K562 (cell line): ENCODE data around the gene NEU3. TPM values are rescaled to one million over a fixed set of nuclear protein-coding genes. Genes with fewer than 3 reads are reported as not detected.

ENCODE experiments used
- ARHGAP35 ChIP-seq: fragments of 450-650 bp; IDR thresholded peaks from 2 replicates; pipeline ENCODE4 v1.6.1; 2018; ENCODE audit not compliant: partially characterized antibody
- CHD2 ChIP-seq: IDR thresholded peaks from 2 replicates; pipeline ENCODE4 v1.6.1; 2011; ENCODE audit warnings: low read depth, low read length
- EP400 ChIP-seq: fragments of 450-650 bp; IDR thresholded peaks from 2 replicates; pipeline ENCODE4 v1.6.1; 2017; ENCODE audit warnings: antibody characterized with exemption, mild to moderate bottlenecking, moderate library complexity
- MXI1 ChIP-seq: IDR thresholded peaks from 2 replicates; pipeline ENCODE4 v1.6.1; 2011; ENCODE audit warnings: low read depth, mild to moderate bottlenecking, improper control_type of control experiment, low read length
- MYNN ChIP-seq, 2 experiments: sonication (generic); formaldehyde crosslinking in 1 of 2; IDR thresholded peaks; 2 replicates each; pipeline versions ENCODE4 v1.5.0 to v1.6.1; 2016 to 2020; ENCODE audit warnings: antibody characterized with exemption in 1 of 2, missing genetic modification reagents in 1 of 2
- REST ChIP-seq, 2 experiments: fragments of 450-650 bp; formaldehyde crosslinking in 1 of 2; IDR thresholded peaks; 2 replicates each; pipeline versions ENCODE4 v1.4.0 to v1.6.1; 2014 to 2020; ENCODE audit warnings: mild to moderate bottlenecking in 2 of 2, borderline replicate concordance in 1 of 2, low read depth in 1 of 2
- SMAD1 ChIP-seq: fragments of 150-350 bp; IDR thresholded peaks from 2 replicates; pipeline ENCODE4 v1.6.1; 2014; ENCODE audit warnings: low read length, low read depth; ENCODE audit not compliant: partially characterized antibody
- TBP ChIP-seq: optimal IDR thresholded peaks from 2 replicates; pipeline ENCODE3; 2011; ENCODE audit warnings: low read depth, low read length, improper control_type of control experiment
- THAP12 ChIP-seq: fragments of 250-450 bp; sonication (Bioruptor Pico); IDR thresholded peaks from 2 replicates; pipeline ENCODE4 v1.9.0; 2021; ENCODE audit warnings: mild to moderate bottlenecking, inconsistent platforms
- ZBTB11 ChIP-seq, 3 experiments: fragments of 200-800 bp in 1 of 3; fragments of 250-450 bp in 1 of 3; fragments of 450-650 bp in 1 of 3; sonication (Bioruptor Pico) in 1 of 3; sonication (Bioruptor generic) in 1 of 3; formaldehyde crosslinking in 1 of 3; IDR thresholded peaks; 2 replicates each; pipeline versions ENCODE4 v1.6.1 to v1.8.0; 2016 to 2022; ENCODE audit warnings: mild to moderate bottlenecking in 2 of 3, missing genetic modification characterization in 2 of 3, missing compliant biosample characterization in 1 of 3, moderate library complexity in 1 of 3
- ZNF431 ChIP-seq: sonication (generic); formaldehyde crosslinking; IDR thresholded peaks from 2 replicates; pipeline ENCODE4 v1.8.0; 2022; ENCODE audit warnings: mild to moderate bottlenecking, missing genetic modification reagents
- ZNF79 ChIP-seq: fragments of 250-450 bp; sonication (Bioruptor Pico); IDR thresholded peaks from 2 replicates; pipeline ENCODE4 v1.4.0; 2020; ENCODE audit warnings: low read depth, mild to moderate bottlenecking, moderate library complexity
- polyA plus RNA-seq, 8 experiments: library from polyadenylated mRNA; depleted of rRNA in 4 of 8; stranded (reverse) in 5 of 8; unstranded in 3 of 8; fragments of >200 nt; fragmentation: Nextera tagmentation in 2 of 8; fragmentation: Illumina TruSeq in 1 of 8; extraction: Ambion mirVana in 2 of 8; extraction: Trizol in 1 of 8; gene quantifications; 2 replicates each; pipeline versions ENCODE4 v1.2.1 to v1.2.3, GENCODE V29; 2011 to 2014; ENCODE audit warnings: inconsistent platforms in 1 of 8, missing spikeins in 1 of 8
- total RNA-seq, 7 experiments: library from RNA; depleted of rRNA in 6 of 7; stranded (reverse); fragments of >200 nt in 6 of 7; fragmentation: Illumina TruSeq in 2 of 7; extraction: Trizol in 2 of 7; gene quantifications; 2 replicates each; pipeline versions ENCODE4 v1.2.1 to v1.2.3, GENCODE V29; 2011 to 2021; ENCODE audit warnings: low replicate concordance in 1 of 7

Gene NEU3
- total and polyA plus RNA-seq, 9 of the 15 experiments (the other 6 are each of a cell fraction or from before 2014, with no cell fraction given), result 6.2 to 41.3 (median 31.1) TPM

GRCh38 chr11:75031771-75032549 is 43.2 kb downstream of the NEU3 start (continued):
- TF ChIP-seq ZNF431 (CRISPR knock-in tag) (peak; percentile 56; the same call in 1 of the 2 replicates), EP400 (no peak), MYNN (IDR thresholded peaks at IDR 0.05) (no peak; the same call in 1 of the 2 replicates), MYNN (CRISPR knock-in tag; IDR thresholded peaks at IDR 0.05) (no peak), CHD2 (no peak), ZBTB11 (CRISPR knock-in tag; IDR thresholded peaks at IDR 0.05) (0 out of 6 replicates have a peak, but pooled peaks of 1 of the 3 experiments have one; percentile 2), MXI1 (no peak), THAP12 (CRISPR knock-in tag) (0 out of 2 replicates have a peak, but pooled peaks have one; percentile 31), ZNF79 (CRISPR knock-in tag) (0 out of 2 replicates have a peak, but pooled peaks have one; percentile 5), REST (IDR thresholded peaks at IDR 0.05; ENCODE audit: borderline replicate concordance) (peak; percentile 58), REST (CRISPR knock-in tag; IDR thresholded peaks at IDR 0.05; ENCODE audit: low read depth) (no peak), TBP (peak; percentile 36), SMAD1 (peak; percentile 22), ARHGAP35 (no peak)
